Prostate gland (tissue), 2 donors: Measurements from ENCODE around the gene PTPRC.

Experiments
- CTCF ChIP-seq, 4 experiments: fragments of 200-600 bp in 2 of 4; fragments of 450-650 bp in 2 of 4; sonication (generic) in 2 of 4; IDR thresholded peaks; 1 replicate in 3 of 4; 2 replicates in 1 of 4; pipeline ENCODE4 v1.5.1; 2016 to 2019; ENCODE audit warnings: antibody characterized with exemption in 4 of 4, mild to moderate bottlenecking in 2 of 4, moderate library complexity in 2 of 4
- POLR2AphosphoS5 ChIP-seq: sonication (generic); formaldehyde crosslinking; IDR thresholded peaks from one replicate; pipeline ENCODE4 v1.6.1; 2017; ENCODE audit warnings: antibody characterized with exemption

GRCh38 chr1:198676253-198676652, 37.4 kb downstream of the PTPRC start:
- TF ChIP-seq CTCF (IDR thresholded peaks at IDR 0.05) (no peak), POLR2AphosphoS5 (no peak)
